ENCODE measurements around the gene MAST4. TPM values are rescaled to one million over a fixed set of nuclear protein-coding genes. Genes with fewer than 3 reads are reported as not detected.

Gene MAST4
- total and polyA plus RNA-seq, 2 of the 4 experiments (the other 2 are of a cell fraction), result 4.8 to 6.8 TPM

GRCh38 chr5:66565878-66566277 lies 30.3 kb upstream of the MAST4 start:
- H3K4me3 ChIP-seq (ENCODE audit: insufficient read depth, low read depth, low read length), result no peak overlapping the region
- H3K9me1 ChIP-seq (ENCODE audit: insufficient read depth, low read length), result no peaks in the 10 kb centered on the region
- H2BK5ac ChIP-seq (ENCODE audit: low read depth, low read length, poor library complexity, severe bottlenecking), result no peak overlapping the region
- no peaks in the 10 kb centered on the region for H3K79me1 ChIP-seq (ENCODE audit: low read depth in 1 of 2, low read length in 2 of 2)
- no peaks in the 10 kb centered on the region for H4K20me1 ChIP-seq (ENCODE audit: insufficient read depth, low read length)
- POLR2A ChIA-PET (ENCODE audit: unreplicated experiment), result no interaction called here
- no peak overlapping the region for H4K5ac ChIP-seq (ENCODE audit: low read depth, low read length)
- H4K8ac ChIP-seq (ENCODE audit: low read depth in 2 of 2, low read length in 2 of 2), result no peak overlapping the region
- H3K4me1 ChIP-seq (ENCODE audit: control insufficient read depth, insufficient read depth, low read length), result no peaks in the 10 kb centered on the region
- no peak overlapping the region for H2AK9ac ChIP-seq (replicated peaks; ENCODE audit: low read depth, low read length, poor library complexity)
- H3K36me3 ChIP-seq (ENCODE audit: control insufficient read depth, insufficient read depth, low read length), result no peaks in the 10 kb centered on the region
- no CpG with 5 or more reads among the region's 2 CpGs for WGBS, 2 experiments (ENCODE audit: extremely low coverage in 2 of 2, insufficient read length in 1 of 2)
- H4K91ac ChIP-seq (ENCODE audit: insufficient read depth, low read depth, low read length), result no peak overlapping the region
- intact Hi-C loops (cut with micrococcal nuclease), result no loop called here
- H3K23ac ChIP-seq (ENCODE audit: low read depth, low read length), result no peak overlapping the region
- H3K18ac ChIP-seq (ENCODE audit: low read depth, low read length), result no peak overlapping the region
- DNase-seq, result no peak
- ATAC-seq (ENCODE audit: low read depth), result no peak
- H2BK120ac ChIP-seq (ENCODE audit: low read depth, low read length), result no peak overlapping the region
- H2AK5ac ChIP-seq (ENCODE audit: low read depth, low read length), result no peak overlapping the region
- no peak overlapping the region for H3K27ac ChIP-seq (ENCODE audit: insufficient read depth, low read length)
- no peak overlapping the region for H3K4me2 ChIP-seq (ENCODE audit: low read depth, low read length)
- TF ChIP-seq USF2 (IDR thresholded peaks at IDR 0.05; ENCODE audit: low read depth, low read length), result no peak
- TF ChIP-seq MAZ (IDR thresholded peaks at IDR 0.05; ENCODE audit: borderline replicate concordance, low read depth, low read length), result no peak
- TF ChIP-seq SMC3 (IDR thresholded peaks at IDR 0.05; ENCODE audit: low read depth, low read length), result no peak
- TF ChIP-seq RFX5 (IDR thresholded peaks at IDR 0.05; ENCODE audit: low read depth, low read length), result no peak
- no peak for TF ChIP-seq BHLHE40 (IDR thresholded peaks at IDR 0.05; ENCODE audit: low read depth, low read length)
- TF ChIP-seq RCOR1 (IDR thresholded peaks at IDR 0.05; ENCODE audit: insufficient replicate concordance, low read length), result no peak
- no peak for TF ChIP-seq ELK1 (IDR thresholded peaks at IDR 0.05; ENCODE audit: borderline replicate concordance, low read depth, low read length)
- no peak for TF ChIP-seq CEBPB (IDR thresholded peaks at IDR 0.05; ENCODE audit: low read depth, low read length)
- TF ChIP-seq POLR2A (IDR thresholded peaks at IDR 0.05; ENCODE audit: low read depth, low read length), result no peak
- TF ChIP-seq MAFK (IDR thresholded peaks at IDR 0.05; ENCODE audit: low read depth, low read length), result no peak
- TF ChIP-seq CTCF (conservative IDR thresholded peaks at IDR 0.05; ENCODE audit: low read depth, low read length), result no peak
- no peak for TF ChIP-seq CHD1 (IDR thresholded peaks at IDR 0.05; ENCODE audit: low read depth, low read length)
- TF ChIP-seq NFE2L2 (IDR thresholded peaks at IDR 0.05; ENCODE audit: low read depth, low read length), result no peak
- no peaks in the 10 kb centered on the region for H3K27me3 ChIP-seq (ENCODE audit: control insufficient read depth, insufficient read depth, low read length)
- H2BK15ac ChIP-seq (ENCODE audit: low read depth, low read length), result no peak overlapping the region
- no TSS peak for BruUV-seq (replicated peaks)
- CTCF ChIA-PET, result no interaction called here
- H3K9me3 ChIP-seq (ENCODE audit: control insufficient read depth, insufficient read depth, low read length), result no peaks in the 10 kb centered on the region
- no peak overlapping the region for H2AFZ ChIP-seq (replicated peaks; ENCODE audit: low read length, poor library complexity)
- no peak overlapping the region for H3K4ac ChIP-seq (ENCODE audit: low read depth, low read length)
- dilution Hi-C loops (cut with HindIII; ENCODE audit: low sequenced_read_pairs, unreplicated experiment), result no loop called here
- H3K9ac ChIP-seq (ENCODE audit: low read depth, low read length), result no peak overlapping the region
- no peak overlapping the region for H3K14ac ChIP-seq (replicated peaks; ENCODE audit: low read depth, low read length)
- in situ Hi-C loops (cut with MboI; ENCODE audit: low sequenced_read_pairs), result no loop called here
- H2BK20ac ChIP-seq (ENCODE audit: low read depth, low read length), result no peak overlapping the region
- H3K56ac ChIP-seq (ENCODE audit: extremely low read depth, insufficient read depth, low read length), result no peak overlapping the region

Data from IMR-90 (cell line).